ENCODE measurements around the gene METTL25.

METTL25 gene

GRCh38 chr12:82479511-82479910 is 121.2 kb downstream of the METTL25 start:
- TF ChIP-seq CTCF (conservative IDR thresholded peaks at IDR 0.05) (no peak), ZFX (IDR thresholded peaks at IDR 0.05) (no peak)

GRCh38 chr12:82480606-82481005 is 122.3 kb downstream of the METTL25 start:
- H3K27ac ChIP-seq, result no peak overlapping the region
- TF ChIP-seq ZFX (IDR thresholded peaks at IDR 0.05) (no peak), CTCF (conservative IDR thresholded peaks at IDR 0.05) (no peak)

More at GRCh38 chr12:82479511-82479910, 121.2 kb downstream of the METTL25 start:
- H3K27ac ChIP-seq, result no peak overlapping the region

- no peak overlapping the region for H3K27ac ChIP-seq
- no peak for TF ChIP-seq CTCF (conservative IDR thresholded peaks at IDR 0.05)
- TF ChIP-seq ZFX (IDR thresholded peaks at IDR 0.05), result no peak
Observed at GRCh38 chr12:82481954-82482353, 123.6 kb downstream of the METTL25 start.

- no peak for TF ChIP-seq ZFX (IDR thresholded peaks at IDR 0.05)
- H3K27ac ChIP-seq, result no peak overlapping the region
Observed at GRCh38 chr12:82486524-82487235, 128.4 kb downstream of the METTL25 start.

GRCh38 chr12:82504409-82504808 is 146.1 kb downstream of the METTL25 start:
- no peak overlapping the region for H3K27ac ChIP-seq
- TF ChIP-seq ZFX (IDR thresholded peaks at IDR 0.05) (no peak), CTCF (conservative IDR thresholded peaks at IDR 0.05) (no peak)

- TF ChIP-seq ZFX (IDR thresholded peaks at IDR 0.05), result no peak
- no peak for TF ChIP-seq CTCF (conservative IDR thresholded peaks at IDR 0.05)
- H3K27ac ChIP-seq, result no peak overlapping the region
Observed at GRCh38 chr12:82505150-82505549, 146.8 kb downstream of the METTL25 start.

GRCh38 chr12:82507686-82508085 is 149.4 kb downstream of the METTL25 start:
- no peak overlapping the region for H3K27ac ChIP-seq
- no peak for TF ChIP-seq CTCF (conservative IDR thresholded peaks at IDR 0.05)
- no peak for TF ChIP-seq ZFX (IDR thresholded peaks at IDR 0.05)

GRCh38 chr12:82510386-82510785 is 152.1 kb downstream of the METTL25 start:
- no peak for TF ChIP-seq CTCF (conservative IDR thresholded peaks at IDR 0.05)
- TF ChIP-seq ZFX (IDR thresholded peaks at IDR 0.05), result no peak
- no peak overlapping the region for H3K27ac ChIP-seq

Data from C4-2B (cell line).